Measurements from ENCODE around the gene ROBO3. TPM values are rescaled to one million over a fixed set of nuclear protein-coding genes. Genes with fewer than 3 reads are reported as not detected.

Gene ROBO3
- total RNA-seq, 4 donors from 2014 or later = 6.7 to 19.8 (median 10.1) TPM

DNA sequence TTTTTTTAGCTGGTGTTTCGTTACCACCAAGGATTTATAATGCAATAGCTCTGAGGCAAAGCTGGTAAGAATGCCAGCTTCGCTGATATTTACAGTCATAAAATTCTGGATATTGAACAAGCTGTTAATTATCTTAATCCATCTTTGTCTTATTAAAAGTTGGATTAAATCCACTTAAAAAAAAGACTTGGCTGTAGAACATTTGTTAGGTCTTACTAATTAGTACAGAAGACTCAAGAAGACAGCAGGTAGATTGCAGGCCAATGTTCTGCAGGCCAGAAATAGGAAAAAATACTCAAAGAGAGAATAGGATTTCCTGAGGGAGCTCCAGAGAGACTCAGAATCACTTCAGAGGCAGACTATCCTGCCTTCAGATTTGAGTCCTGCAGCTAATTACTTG lies 24.9 kb downstream of the ROBO3 start:
- H3K9me3 ChIP-seq = no peaks in the 10 kb centered on the region
- WGBS, 2 donors = 94 to 97% methylated on average over 2 of the region's 2 CpGs
- intact Hi-C loops (cut with DNase I) = no loop called here
- H3K27me3 ChIP-seq = no peaks in the 10 kb centered on the region
- TF ChIP-seq, protein P1, sequence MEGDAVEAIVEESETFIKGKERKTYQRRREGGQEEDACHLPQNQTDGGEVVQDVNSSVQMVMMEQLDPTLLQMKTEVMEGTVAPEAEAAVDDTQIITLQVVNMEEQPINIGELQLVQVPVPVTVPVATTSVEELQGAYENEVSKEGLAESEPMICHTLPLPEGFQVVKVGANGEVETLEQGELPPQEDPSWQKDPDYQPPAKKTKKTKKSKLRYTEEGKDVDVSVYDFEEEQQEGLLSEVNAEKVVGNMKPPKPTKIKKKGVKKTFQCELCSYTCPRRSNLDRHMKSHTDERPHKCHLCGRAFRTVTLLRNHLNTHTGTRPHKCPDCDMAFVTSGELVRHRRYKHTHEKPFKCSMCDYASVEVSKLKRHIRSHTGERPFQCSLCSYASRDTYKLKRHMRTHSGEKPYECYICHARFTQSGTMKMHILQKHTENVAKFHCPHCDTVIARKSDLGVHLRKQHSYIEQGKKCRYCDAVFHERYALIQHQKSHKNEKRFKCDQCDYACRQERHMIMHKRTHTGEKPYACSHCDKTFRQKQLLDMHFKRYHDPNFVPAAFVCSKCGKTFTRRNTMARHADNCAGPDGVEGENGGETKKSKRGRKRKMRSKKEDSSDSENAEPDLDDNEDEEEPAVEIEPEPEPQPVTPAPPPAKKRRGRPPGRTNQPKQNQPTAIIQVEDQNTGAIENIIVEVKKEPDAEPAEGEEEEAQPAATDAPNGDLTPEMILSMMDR (IDR thresholded peaks at IDR 0.05) = no peak
- no peak for TF ChIP-seq POLR2A (IDR thresholded peaks at IDR 0.05)
- H3K27ac ChIP-seq = no peak overlapping the region
- H3K4me1 ChIP-seq = peaks cover 0 to 10% of the 10 kb centered on the region in 2 donors
- H3K36me3 ChIP-seq = no peaks in the 10 kb centered on the region
- H3K4me3 ChIP-seq (replicated peaks in 1 of 3) = no peak overlapping the region
- no peak for DNase-seq

DNA sequence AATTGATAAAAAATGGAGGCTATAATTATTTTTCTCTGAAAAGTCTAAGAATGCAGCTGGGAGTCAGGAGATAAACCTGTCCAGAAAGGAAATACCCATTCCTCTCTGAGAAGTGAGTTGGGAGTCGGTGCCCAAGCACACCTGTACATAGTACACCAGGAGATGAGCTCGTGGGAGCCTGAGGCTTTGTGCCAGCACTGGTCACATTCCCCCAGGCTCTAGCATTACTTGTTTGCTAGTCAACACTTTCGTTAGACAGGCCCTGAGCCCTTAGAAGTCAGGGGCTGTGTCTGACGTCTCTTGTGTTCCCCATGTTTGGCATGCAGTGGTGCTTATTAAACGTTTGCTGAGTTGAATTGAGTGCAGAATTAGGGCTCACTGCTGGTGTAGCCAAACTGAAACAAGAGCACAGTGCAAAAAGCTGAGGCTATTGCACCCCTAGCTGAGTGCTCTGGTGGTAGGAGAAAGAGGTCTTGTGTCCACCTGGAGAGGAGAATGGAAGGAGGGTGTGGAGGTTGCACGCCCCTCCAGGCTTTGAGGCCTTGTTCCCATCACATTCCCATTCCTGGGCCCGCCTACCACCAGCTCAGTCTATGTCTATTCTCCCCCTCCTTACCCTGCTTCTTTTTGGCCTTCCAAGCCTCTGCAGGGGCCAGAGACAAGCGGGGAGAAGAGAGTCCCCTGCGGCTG lies 25.6 kb downstream of the ROBO3 start:
- WGBS, 2 donors = 64 to 72% methylated on average over 8 to 9 of the region's 9 CpGs
- Histone ChIP-seq H3K27me3 (no peaks in the 10 kb centered on the region), H3K4me1 (peaks cover 0 to 10% of the 10 kb centered on the region in 2 donors), H3K4me3 (replicated peaks in 1 of 3) (no peak overlapping the region), H3K9me3 (no peaks in the 10 kb centered on the region), H3K36me3 (no peaks in the 10 kb centered on the region), H3K27ac (no peak overlapping the region)
- TF ChIP-seq POLR2A (IDR thresholded peaks at IDR 0.05) = no peak
- TF ChIP-seq, protein P1 (IDR thresholded peaks at IDR 0.05) = no peak
- DNase-seq = no peak
- intact Hi-C loops (cut with DNase I) = no loop called here

DNA sequence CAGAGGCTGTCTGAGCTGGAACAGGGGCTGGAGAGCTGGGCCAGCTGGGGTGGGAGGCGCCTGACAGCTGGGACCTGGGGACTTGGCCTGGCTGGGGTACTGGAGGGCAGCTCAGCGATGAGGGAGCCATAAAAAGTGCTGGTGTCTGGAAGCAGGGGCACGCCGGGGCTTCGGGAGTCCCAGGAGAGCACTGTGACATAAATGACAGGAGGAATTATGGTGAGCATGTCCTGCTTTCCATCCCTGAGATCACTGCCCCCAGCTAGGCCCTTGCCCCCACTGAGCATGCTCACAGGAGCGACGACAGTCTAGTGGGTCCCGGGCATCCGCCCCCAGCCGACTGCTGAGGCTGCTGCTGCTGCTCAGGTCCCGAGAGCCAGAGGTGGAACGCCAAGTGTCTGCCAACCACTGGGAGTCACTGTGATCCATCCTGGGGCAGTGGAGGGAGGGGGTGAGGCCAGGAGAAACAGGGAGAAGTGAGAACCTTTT lies 26.2 kb downstream of the ROBO3 start:
- 38 to 48% methylated on average over 12 of the region's 12 CpGs for WGBS, 2 donors
- TF ChIP-seq, protein P1 (IDR thresholded peaks at IDR 0.05) = no peak
- no peak for TF ChIP-seq POLR2A (IDR thresholded peaks at IDR 0.05)
- Histone ChIP-seq H3K27me3 (no peaks in the 10 kb centered on the region), H3K27ac (no peak overlapping the region), H3K36me3 (no peaks in the 10 kb centered on the region), H3K4me3 (replicated peaks in 1 of 3) (no peak overlapping the region), H3K9me3 (no peaks in the 10 kb centered on the region), H3K4me1 (peaks cover 0 to 10% of the 10 kb centered on the region in 2 donors)
- DNase-seq = no peak
- intact Hi-C loops (cut with DNase I) = no loop called here

DNA sequence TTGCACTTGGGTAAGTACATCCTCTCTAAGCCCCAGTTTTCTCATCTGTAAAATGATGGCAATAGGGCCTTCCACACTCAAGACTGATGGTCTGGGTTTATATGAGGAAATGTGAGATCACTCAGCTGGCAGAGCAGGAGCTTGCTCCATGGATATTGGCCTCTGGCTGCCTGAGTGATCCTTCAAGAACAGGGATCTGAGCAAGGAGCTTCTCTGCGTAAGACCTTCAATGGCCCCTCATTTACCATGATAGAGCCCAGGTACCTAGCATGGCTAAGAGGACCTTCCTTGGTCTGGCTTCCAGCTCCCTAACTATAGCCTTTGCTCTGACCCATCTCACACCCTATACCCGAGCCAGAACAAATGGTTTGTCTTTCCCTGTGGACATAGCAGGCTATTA lies 26.9 kb downstream of the ROBO3 start:
- 67 to 82% methylated on average over 2 of the region's 2 CpGs for WGBS, 2 donors
- DNase-seq = no peak
- TF ChIP-seq, protein P1 (IDR thresholded peaks at IDR 0.05) = no peak
- TF ChIP-seq POLR2A (IDR thresholded peaks at IDR 0.05) = no peak
- peak overlapping the region in 1 of 3 donors; percentile 6 for H3K27ac ChIP-seq
- H3K36me3 ChIP-seq = no peaks in the 10 kb centered on the region
- no peaks in the 10 kb centered on the region for H3K27me3 ChIP-seq
- no peaks in the 10 kb centered on the region for H3K9me3 ChIP-seq
- H3K4me3 ChIP-seq (replicated peaks in 1 of 3) = no peak overlapping the region
- intact Hi-C loops (cut with DNase I) = no loop called here
- peaks cover 0 to 10% of the 10 kb centered on the region in 2 donors for H3K4me1 ChIP-seq

DNA sequence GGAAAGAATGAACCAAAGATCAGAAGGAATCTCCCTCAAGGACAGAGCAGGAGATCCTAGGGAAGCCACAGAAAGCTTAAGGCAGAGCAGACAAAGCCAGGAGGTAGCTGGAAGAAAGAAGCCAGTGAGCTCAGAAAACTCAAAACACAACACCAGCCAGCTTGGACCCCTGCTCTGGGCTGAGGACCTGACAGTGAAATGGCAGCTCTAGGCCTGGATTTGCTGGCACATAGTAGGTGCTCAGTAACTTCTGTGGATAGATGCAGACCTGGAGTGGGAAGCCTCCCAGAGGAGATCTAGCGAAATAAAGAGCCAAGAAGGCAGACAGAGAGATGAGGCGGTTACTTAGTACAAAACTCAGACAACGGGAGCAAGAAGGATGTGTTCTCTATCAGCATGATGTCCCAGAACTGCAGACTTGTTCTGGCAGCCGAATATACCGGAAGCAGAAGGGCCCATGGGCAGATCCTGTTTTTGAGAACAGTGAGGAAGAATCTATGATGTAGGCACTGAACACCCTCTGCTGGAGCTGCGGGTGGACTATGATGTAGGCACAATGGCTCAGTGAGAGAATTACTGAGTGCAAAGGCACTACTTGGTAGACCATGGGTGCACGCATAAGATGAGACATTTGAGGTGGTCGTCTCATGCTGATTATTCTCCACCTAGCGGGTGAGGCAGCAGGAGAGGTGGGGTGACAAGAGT lies 27.7 kb downstream of the ROBO3 start:
- no peaks in the 10 kb centered on the region for H3K27me3 ChIP-seq
- peaks cover 0 to 12% of the 10 kb centered on the region in 2 donors for H3K4me1 ChIP-seq

More for the DNA sequence above, 27.7 kb downstream of the ROBO3 start:
- Histone ChIP-seq H3K4me3 (replicated peaks in 1 of 3) (no peak overlapping the region), H3K36me3 (no peaks in the 10 kb centered on the region), H3K27ac (peak overlapping the region in 2 of 3 donors; percentile 6), H3K9me3 (no peaks in the 10 kb centered on the region)
- DNase-seq = no peak
- TF ChIP-seq POLR2A (IDR thresholded peaks at IDR 0.05) = no peak
- TF ChIP-seq, protein P1 (IDR thresholded peaks at IDR 0.05) = no peak
- WGBS, 2 donors = 79 to 80% methylated on average over 9 of the region's 9 CpGs
- intact Hi-C loops (cut with DNase I) = no loop called here

Measured in thyroid gland (tissue), 4 donors.